HG03442 (cell line): ENCODE data around the gene HOXA11.

ENCODE experiments used
- ATAC-seq: cut with Tn5 transposase; IDR thresholded peaks from one replicate; pipeline ENCODE4 v1.9.1; 2021; ENCODE audit warnings: mild to moderate bottlenecking, moderate library complexity; ENCODE audit not compliant: unreplicated experiment

Gene HOXA11

GRCh38 chr7:27159266-27160144 is 25.5 kb downstream of the HOXA11 start:
- no peak for ATAC-seq

DNA sequence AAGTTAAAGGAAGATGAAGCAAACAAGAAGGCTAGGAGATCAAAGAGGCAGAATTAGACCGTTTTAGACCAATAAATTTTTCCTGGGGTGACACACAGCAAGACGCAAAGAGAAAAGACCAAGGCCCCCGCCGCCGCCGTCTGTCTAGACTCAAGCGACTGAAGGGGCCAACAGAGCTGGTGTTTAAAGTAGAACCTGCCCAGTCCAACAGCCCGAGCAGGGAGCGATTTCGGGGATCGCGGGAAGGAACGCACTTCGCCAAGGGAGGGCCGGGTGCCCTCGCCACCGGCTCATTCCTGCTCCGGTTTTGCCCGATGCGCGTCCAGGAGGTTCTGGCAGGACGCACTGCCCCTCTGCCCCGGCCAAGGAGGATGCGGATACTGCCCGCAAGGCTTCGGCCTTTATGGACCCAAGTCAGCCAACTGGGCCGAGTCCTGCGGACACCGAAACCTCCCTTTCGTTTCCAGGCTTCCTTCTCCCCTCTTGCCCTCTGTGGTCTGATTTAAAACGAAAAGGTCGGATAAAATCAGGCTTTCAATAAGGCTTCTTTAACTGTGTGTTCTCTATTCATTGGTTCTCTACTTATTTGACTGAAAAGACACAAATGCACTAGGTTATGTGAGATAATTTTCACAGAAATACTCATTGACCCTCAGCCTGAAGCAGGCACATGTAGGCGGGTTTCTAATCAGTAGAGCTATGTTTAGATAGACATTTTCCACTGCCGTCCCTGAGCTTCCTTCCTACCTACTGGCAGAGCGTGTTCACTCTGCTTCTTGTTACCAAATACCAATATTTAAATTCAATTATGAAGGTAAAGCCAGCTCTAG is 26.4 kb downstream of the HOXA11 start:
- no peak for ATAC-seq

DNA sequence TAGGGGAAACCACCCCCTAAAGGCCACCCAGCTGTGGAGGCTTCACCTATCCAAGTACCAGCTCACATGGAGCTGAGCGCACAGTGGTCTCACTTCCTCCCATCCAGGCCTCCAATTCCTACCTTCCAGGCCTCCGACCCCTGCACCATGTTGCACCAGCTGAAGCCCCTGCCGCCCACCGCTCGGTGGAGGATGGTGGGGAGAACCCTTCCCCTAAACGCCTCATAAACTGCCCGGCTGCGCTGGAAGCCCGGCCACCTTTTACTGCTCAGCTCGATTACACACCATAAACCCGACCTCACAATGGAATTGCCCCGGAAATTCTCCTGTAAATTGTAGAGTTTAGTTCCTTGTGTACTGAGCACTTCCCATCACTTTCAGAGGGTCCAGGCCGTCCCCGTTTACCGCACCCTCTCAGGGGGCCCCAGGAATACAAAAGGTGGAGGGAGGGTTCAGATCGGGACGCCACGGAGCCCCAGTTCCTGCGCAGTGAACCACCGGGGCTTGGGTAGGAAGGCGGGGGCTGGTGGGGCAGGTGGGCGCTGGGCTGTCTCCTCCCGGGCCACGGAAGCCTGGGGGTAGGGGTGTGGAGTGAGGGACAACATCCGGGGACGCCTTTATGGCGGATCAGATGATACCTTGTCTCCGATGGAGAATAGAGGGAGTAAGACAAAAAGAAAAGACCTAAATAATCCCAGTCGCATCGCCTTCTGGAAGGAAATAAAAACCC is 27.2 kb downstream of the HOXA11 start:
- no peak for ATAC-seq

GRCh38 chr7:27156916-27157701 is 27.9 kb downstream of the HOXA11 start:
- no peak for ATAC-seq

DNA sequence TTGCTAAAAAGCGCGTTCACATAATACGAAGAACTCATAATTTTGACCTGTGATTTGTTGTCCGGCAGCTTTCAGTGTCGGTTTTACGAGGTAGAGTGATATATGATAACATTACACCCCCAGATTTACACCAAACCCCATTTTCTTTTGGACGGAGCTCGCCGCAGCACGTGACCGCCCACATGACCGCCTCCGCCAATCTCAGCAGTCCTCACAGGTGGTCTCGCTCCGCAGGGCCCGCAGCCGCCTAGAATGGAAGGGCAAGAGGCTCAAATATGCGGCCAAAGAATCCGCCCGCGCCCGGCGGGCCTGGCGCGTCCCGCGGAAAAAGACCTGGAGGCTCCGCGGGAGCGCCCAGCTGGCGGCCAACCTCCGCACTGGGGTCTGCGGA is 28.5 kb downstream of the HOXA11 start, which contains the start of gene HOXA7:
HOXA7 (minus strand) TSS at position 168 of the 391 bp plus-strand sequence; CDS start at position 38, 130 bp downstream.
- ATAC-seq: no peak

GRCh38 chr7:27155816-27156507 is 29.1 kb downstream of the HOXA11 start:
- no peak for ATAC-seq

GRCh38 chr7:27154901-27155815 is 29.9 kb downstream of the HOXA11 start:
- no peak for ATAC-seq

DNA sequence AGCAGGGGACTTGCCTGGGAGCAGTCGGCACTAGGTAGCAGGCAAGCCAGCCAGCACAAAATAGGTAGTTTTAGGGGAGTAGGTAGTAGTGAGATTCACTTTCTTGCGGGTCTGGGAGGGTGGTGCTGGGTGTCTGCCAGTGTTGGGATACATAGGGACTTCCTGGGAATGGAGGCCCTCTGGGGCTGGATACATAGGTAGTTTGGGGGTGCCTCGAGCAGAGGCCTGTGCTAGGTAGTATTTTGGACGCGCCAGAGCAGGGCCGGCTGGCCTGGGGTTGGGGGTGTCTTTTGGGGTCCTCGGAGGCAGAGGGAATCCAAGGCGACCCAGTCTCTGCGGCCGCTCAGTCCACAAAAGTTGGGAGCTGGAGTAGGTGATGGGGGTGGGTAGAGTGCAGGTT is 30.7 kb downstream of the HOXA11 start:
- no peak for ATAC-seq

GRCh38 chr7:27153526-27153925 is 31.5 kb downstream of the HOXA11 start:
- no peak for ATAC-seq

- ATAC-seq: no peak
Measured at GRCh38 chr7:27152816-27153442, 32.1 kb downstream of the HOXA11 start.

DNA sequence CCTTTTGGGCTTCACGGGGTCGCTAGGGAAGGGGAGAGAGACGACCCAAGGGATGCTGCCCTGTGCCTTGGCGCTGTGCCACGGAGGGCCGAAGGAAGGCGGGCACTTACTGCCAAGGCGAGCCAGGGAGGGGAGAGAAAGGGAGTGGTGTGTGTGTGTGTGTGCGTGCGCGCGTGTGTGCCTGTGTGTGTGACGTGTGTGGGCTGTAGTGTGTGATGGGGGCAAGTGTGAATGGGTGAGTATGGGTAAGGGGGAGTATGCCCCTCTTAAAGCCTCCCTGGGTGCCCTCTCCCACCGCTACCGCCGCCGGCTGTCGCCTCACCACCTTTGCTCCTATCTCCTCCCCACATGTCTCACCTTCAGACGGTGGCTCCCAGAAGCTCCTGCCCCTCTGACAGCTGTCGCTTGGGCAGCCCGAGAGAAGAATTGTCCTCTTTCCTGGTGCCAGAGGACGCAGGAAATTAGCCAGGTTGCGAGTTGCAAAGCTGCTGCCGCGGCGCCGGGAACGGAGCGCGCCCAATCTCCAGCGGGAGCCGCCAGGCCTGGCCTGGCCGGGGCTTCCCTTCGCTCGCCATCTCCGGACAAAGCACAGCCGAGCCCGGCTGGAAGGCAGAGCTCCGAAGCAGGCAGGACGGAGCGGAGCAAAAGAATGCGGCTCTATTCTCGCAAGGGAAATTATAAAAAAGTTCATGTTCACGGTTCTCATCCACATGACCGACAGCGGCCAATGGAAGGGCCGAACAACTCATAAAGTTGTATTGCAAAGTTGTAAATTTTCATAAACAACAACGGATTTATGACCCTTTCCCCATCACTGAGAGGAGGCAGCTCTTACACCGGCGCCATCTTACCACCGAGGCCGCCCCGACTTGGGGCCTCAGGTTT is 32.9 kb downstream of the HOXA11 start, which contains the start of gene HOXA3:
HOXA3 (minus strand) TSS at position 653 of the 885 bp plus-strand sequence. CDS start 41,943 bp downstream, outside the sequence.
- no peak for ATAC-seq

- no peak for ATAC-seq
Measured at GRCh38 chr7:27151341-27151930, 33.6 kb downstream of the HOXA11 start.

DNA sequence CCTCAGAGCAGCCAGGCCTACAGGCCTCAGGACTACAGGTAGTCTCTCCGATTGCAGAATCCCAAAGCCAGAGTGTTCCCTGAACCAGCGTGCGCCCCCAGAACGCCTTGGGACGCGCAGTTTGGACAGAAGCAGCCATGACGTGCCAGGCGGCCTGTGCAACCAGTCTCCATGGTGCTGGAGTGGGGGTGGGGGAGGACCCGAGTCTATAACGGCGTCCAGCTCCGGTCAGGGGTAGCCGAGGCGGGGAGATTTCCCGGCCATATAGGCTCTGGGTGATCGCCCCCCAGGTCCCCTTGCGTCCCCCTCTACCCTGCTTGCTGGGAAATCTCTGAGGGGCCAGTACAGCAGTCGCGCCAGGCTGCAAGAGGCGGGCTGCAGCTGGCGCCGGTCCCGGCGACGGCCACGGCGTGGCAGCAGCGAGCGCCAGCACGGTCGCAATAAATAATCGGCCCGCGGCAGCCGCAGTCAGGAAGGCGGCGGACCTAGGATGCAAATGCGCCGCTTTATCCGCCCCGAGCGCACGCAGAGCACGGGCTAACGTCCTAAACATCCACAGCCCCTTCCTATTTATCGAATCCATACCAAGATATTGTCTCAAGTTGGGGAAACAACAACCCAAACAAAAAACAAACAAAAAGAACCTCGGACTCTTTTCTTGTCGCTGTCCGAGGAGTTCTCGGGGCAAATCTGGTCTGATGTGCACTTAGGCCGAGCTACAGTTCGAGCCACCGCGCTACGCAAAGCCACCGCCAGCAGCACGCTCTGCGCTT is 34.3 kb downstream of the HOXA11 start:
- peak; percentile 81 for ATAC-seq

GRCh38 chr7:27149842-27150567 is 35.0 kb downstream of the HOXA11 start:
- no peak for ATAC-seq
